ENCODE data around the gene ARHGEF4. TPM values are rescaled to one million over a fixed set of nuclear protein-coding genes. Genes with fewer than 3 reads are reported as not detected.

Gene ARHGEF4
- total and polyA plus RNA-seq, 11 donors, result 0.30 to 5.5 (median 3.8) TPM

- no peak for DNase-seq
- peaks cover 0 to 8% (median 0%) of the 10 kb centered on the region in 9 donors for H3K27me3 ChIP-seq
- 73 to 88% (median 81%) methylated on average over 1 of the region's 1 CpG for WGBS, 4 donors
- peaks cover 0 to 34% (median 17%) of the 10 kb centered on the region in 12 donors for H3K9me3 ChIP-seq
- H3K27ac ChIP-seq, result no peak overlapping the region
- H3K4me3 ChIP-seq, result no peak overlapping the region
- ATAC-seq, result no peak
- TF ChIP-seq POLR2A (IDR thresholded peaks at IDR 0.05) (no peak), CTCF (IDR thresholded peaks at IDR 0.05) (no peak)
- H3K4me1 ChIP-seq, result no peaks in the 10 kb centered on the region
- H3K36me3 ChIP-seq, result no peaks in the 10 kb centered on the region
- intact Hi-C loops (cut with DNase I), result no loop called here
Observed at GRCh38 chr2:130954873-130955272, 118.2 kb downstream of the ARHGEF4 start.

- Histone ChIP-seq H3K4me1 (peaks cover 0 to under 1% (median 0%) of the 10 kb centered on the region in 12 donors), H3K36me3 (no peaks in the 10 kb centered on the region), H3K9me3 (peaks cover 0 to 28% (median 17%) of the 10 kb centered on the region in 12 donors), H3K27ac (no peak overlapping the region), H3K27me3 (peaks cover 0 to 22% (median 9%) of the 10 kb centered on the region in 9 donors), H3K4me3 (no peak overlapping the region)
- ATAC-seq (no peak), DNase-seq (no peak)
- intact Hi-C loops (cut with DNase I), result no loop called here
- 41 to 48% (median 42%) methylated on average over 2 of the region's 2 CpGs for WGBS, 4 donors
- no peak for TF ChIP-seq POLR2A (IDR thresholded peaks at IDR 0.05)
- no peak for TF ChIP-seq CTCF (IDR thresholded peaks at IDR 0.05)
Observed at GRCh38 chr2:130957915-130958314, 121.2 kb downstream of the ARHGEF4 start.

- intact Hi-C loops (cut with DNase I), result no loop called here
- Histone ChIP-seq H3K4me3 (peak overlapping the region in 3 of 12 donors; percentile 12 to 47 (median 18)), H3K27me3 (peaks cover 10 to 64% (median 38%) of the 10 kb centered on the region in 9 donors), H3K4me1 (peaks cover 0 to 19% (median 0%) of the 10 kb centered on the region in 12 donors), H3K27ac (no peak overlapping the region), H3K9me3 (no peaks in the 10 kb centered on the region), H3K36me3 (no peaks in the 10 kb centered on the region)
- no peak for DNase-seq
- no peak for TF ChIP-seq CTCF (IDR thresholded peaks at IDR 0.05)
- WGBS, 4 donors, result 1 to 4% (median 2%) methylated on average over 21 to 90 of the region's 90 CpGs
- no peak for ATAC-seq
Observed at GRCh38 chr2:130963196-130963848, 126.6 kb downstream of the ARHGEF4 start.

- Histone ChIP-seq H3K27me3 (peaks cover 10 to 64% (median 38%) of the 10 kb centered on the region in 9 donors), H3K36me3 (no peaks in the 10 kb centered on the region), H3K4me1 (peaks cover 0 to 19% (median 0%) of the 10 kb centered on the region in 12 donors), H3K4me3 (peak overlapping the region in 11 of 12 donors; percentile 12 to 47 (median 34)), H3K9me3 (no peaks in the 10 kb centered on the region), H3K27ac (no peak overlapping the region)
- WGBS, 4 donors, result 2 to 5% (median 3%) methylated on average over 35 to 83 of the region's 84 CpGs
- DNase-seq (peak in 1 of 5 donors; percentile 24), ATAC-seq (peak in 2 of 4 donors; percentile 50 to 65)
- TF ChIP-seq POLR2A (IDR thresholded peaks at IDR 0.05) (no peak), CTCF (IDR thresholded peaks at IDR 0.05) (peak in 8 of 12 donors; percentile 21 to 40 (median 30))
- intact Hi-C loops (cut with DNase I), result no loop called here
Observed at GRCh38 chr2:130963849-130964793, 127.4 kb downstream of the ARHGEF4 start.

Data from heart left ventricle (tissue), 16 donors.